Lower leg skin (tissue), 3 donors: Measurements from ENCODE around the gene NSG2.

Experiments used
- CTCF ChIP-seq, 3 donors: fragments of 450-650 bp; IDR thresholded peaks; one replicate each; pipeline ENCODE4 v1.5.1; 2016; ENCODE audit warnings: antibody characterized with exemption in 3 of 3, mild to moderate bottlenecking in 3 of 3, moderate library complexity in 2 of 3
- POLR2A ChIP-seq, 2 donors: fragments of 450-650 bp; IDR thresholded peaks; one replicate each; pipeline ENCODE4 v1.6.1; 2016 to 2017; ENCODE audit warnings: antibody characterized with exemption in 2 of 2, mild to moderate bottlenecking in 1 of 2, moderate library complexity in 1 of 2

DNA sequence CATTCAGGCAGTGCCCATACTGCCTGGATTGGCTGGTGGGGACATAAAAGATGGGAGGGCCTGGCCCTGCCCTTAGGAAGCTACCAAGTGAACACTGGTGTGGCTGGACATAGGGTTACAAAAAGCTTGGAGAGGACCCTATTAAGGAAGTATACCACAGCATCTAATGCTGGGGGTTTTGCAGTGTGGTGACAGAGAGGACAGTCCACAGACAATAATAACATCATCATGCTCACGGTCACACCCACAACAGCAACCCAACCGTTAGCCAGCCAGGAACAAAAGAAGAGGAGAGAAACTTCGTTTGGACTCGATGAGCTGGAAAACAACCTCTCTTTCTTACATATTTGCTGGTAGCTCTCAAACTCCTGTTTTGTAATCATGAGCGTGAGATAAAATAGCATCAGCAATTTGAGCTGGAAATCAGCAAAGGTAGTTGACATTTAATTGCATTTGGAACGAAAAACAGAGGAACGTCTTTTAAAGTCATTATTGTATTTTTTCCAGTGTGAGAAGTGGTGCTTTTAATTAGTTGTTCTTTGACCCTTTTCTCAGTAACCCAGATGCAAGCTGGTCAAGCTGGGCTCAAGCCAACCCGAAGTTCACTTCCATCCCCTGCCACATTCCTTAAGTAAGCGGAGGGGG lies 73.4 kb downstream of the NSG2 start:
- TF ChIP-seq CTCF (IDR thresholded peaks at IDR 0.05) (no peak), POLR2A (IDR thresholded peaks at IDR 0.05) (no peak)
